H1 (cell line): Measurements from ENCODE around the gene NPTN. TPM values are rescaled to one million over a fixed set of nuclear protein-coding genes. Genes with fewer than 3 reads are reported as not detected.

Experiments
- CTCF ChIA-PET: fragments of 300-600 bp; sonication (Branson Sonifier 250); formaldehyde crosslinking; loops from one replicate; lab custom pipeline; 2021; ENCODE audit not compliant: partially characterized antibody; lab: Charles Lee
- POLR2A ChIA-PET: fragments of 300-600 bp; sonication (Branson Sonifier 250); formaldehyde crosslinking; loops from one replicate; lab custom pipeline; 2021; ENCODE audit warnings: inconsistent platforms; ENCODE audit not compliant: partially characterized antibody; lab: Charles Lee
- DNase-seq, 2 experiments: peaks; one replicate each; pipeline versions ENCODE4 v3.0.0 to v3.0.0-alpha.2; 2010 to 2022; ENCODE audit warnings: low spot score in 2 of 2, low read depth in 1 of 2, mixed read lengths in 1 of 2
- FAIRE-seq: peaks from 2 replicates; lab custom pipeline; 2011; peaks lifted over from hg19 to GRCh38; lab: Jason Lieb, UNC
- H2AFZ ChIP-seq: 2 replicates; pipeline ENCODE4 v1.8.1; 2012; ENCODE audit warnings: low read length, inconsistent platforms
- H2AK5ac ChIP-seq: 2 replicates; pipeline ENCODE4 v1.6.1; 2013; ENCODE audit warnings: low read depth, low read length
- H2BK120ac ChIP-seq: replicated peaks from 2 replicates; pipeline ENCODE3; 2013; ENCODE audit warnings: low read depth, low read length, inconsistent platforms
- H2BK12ac ChIP-seq: 2 replicates; pipeline ENCODE4 v1.6.1; 2013; ENCODE audit warnings: low read depth, low read length
- H2BK15ac ChIP-seq: 2 replicates; pipeline ENCODE4 v1.6.1; 2013; ENCODE audit warnings: low read length
- H2BK20ac ChIP-seq: 2 replicates; pipeline ENCODE4 v1.6.1; 2013; ENCODE audit warnings: low read length
- H2BK5ac ChIP-seq: 2 replicates; pipeline ENCODE4 v1.6.1; 2013; ENCODE audit warnings: low read depth, low read length
- H3K14ac ChIP-seq: 2 replicates; pipeline ENCODE4 v1.6.1; 2013; ENCODE audit warnings: inconsistent platforms; ENCODE audit not compliant: insufficient read length
- H3K18ac ChIP-seq: 2 replicates; pipeline ENCODE4 v1.6.1; 2013; ENCODE audit warnings: low read length; ENCODE audit errors: extremely low read depth
- H3K23ac ChIP-seq: 2 replicates; pipeline ENCODE4 v1.6.1; 2013; ENCODE audit warnings: inconsistent platforms; ENCODE audit not compliant: insufficient read length
- H3K23me2 ChIP-seq: 2 replicates; pipeline ENCODE4 v1.6.1; 2013; ENCODE audit warnings: low read depth, low read length
- H3K27ac ChIP-seq: 2 replicates; pipeline ENCODE4 v1.6.1; 2011; ENCODE audit warnings: low read depth, low read length, inconsistent platforms
- H3K27me3 ChIP-seq, 4 experiments: replicated peaks in 1 of 4; 1 replicate in 1 of 4; 2 replicates in 3 of 4; pipeline versions ENCODE4 v1.6.1 to v1.8.1; 2011 to 2013; ENCODE audit warnings: low read length in 3 of 4, mild to moderate bottlenecking in 3 of 4, inconsistent platforms in 2 of 4, mixed read lengths in 2 of 4, moderate library complexity in 1 of 4; ENCODE audit not compliant: control insufficient read depth in 3 of 4, insufficient read depth in 3 of 4; ENCODE audit errors: extremely low read depth in 1 of 4
- H3K36me3 ChIP-seq, 4 experiments: 2 replicates each; pipeline versions ENCODE4 v1.6.1 to v1.8.1; 2011 to 2013; ENCODE audit warnings: mild to moderate bottlenecking in 4 of 4, low read length in 3 of 4, moderate library complexity in 2 of 4, control low read depth in 1 of 4, inconsistent platforms in 1 of 4; ENCODE audit not compliant: insufficient read depth in 4 of 4, control insufficient read depth in 2 of 4
- H3K4ac ChIP-seq: replicated peaks from 2 replicates; pipeline ENCODE3; 2013; ENCODE audit warnings: low read length, low read depth, mixed read lengths, inconsistent platforms; ENCODE audit not compliant: insufficient read length
- H3K4me1 ChIP-seq, 4 experiments: replicated peaks in 1 of 4; 1 replicate in 1 of 4; 2 replicates in 3 of 4; pipeline versions ENCODE4 v1.6.1 to v1.8.1; 2011 to 2013; ENCODE audit warnings: low read length in 3 of 4, inconsistent platforms in 2 of 4, mixed read lengths in 1 of 4; ENCODE audit not compliant: insufficient read depth in 4 of 4, control insufficient read depth in 3 of 4
- H3K4me2 ChIP-seq, 2 experiments: 2 replicates each; pipeline versions ENCODE4 v1.6.1 to v1.8.1; 2011 to 2013; ENCODE audit warnings: low read depth in 2 of 2, low read length in 2 of 2, control low read depth in 1 of 2, inconsistent platforms in 1 of 2, mild to moderate bottlenecking in 1 of 2; ENCODE audit not compliant: insufficient read depth in 1 of 2
- H3K4me3 ChIP-seq, 4 experiments: fragments of 200-600, 300-600 bp in 1 of 4; sonication (generic), shearing (Covaris generic), sonication (Bioruptor Twin) in 1 of 4; 2 replicates each; pipeline versions ENCODE4 v1.5.1 to v1.8.1; 2011 to 2016; ENCODE audit warnings: low read length in 4 of 4, low read depth in 3 of 4, control low read depth in 2 of 4, inconsistent platforms in 2 of 4, mild to moderate bottlenecking in 2 of 4, mixed read lengths in 1 of 4, moderate library complexity in 1 of 4; ENCODE audit not compliant: insufficient read depth in 2 of 4; ENCODE audit errors: extremely low read depth in 1 of 4
- H3K56ac ChIP-seq: replicated peaks from 2 replicates; pipeline ENCODE3; 2013; ENCODE audit warnings: low read depth, mild to moderate bottlenecking, mixed read lengths, low read length, inconsistent platforms; ENCODE audit not compliant: insufficient read length
- H3K79me1 ChIP-seq: 2 replicates; pipeline ENCODE4 v1.6.1; 2013; ENCODE audit warnings: low read depth, low read length, control low read depth
- H3K79me2 ChIP-seq, 2 experiments: 2 replicates each; pipeline versions ENCODE4 v1.6.1 to v1.8.1; 2012 to 2013; ENCODE audit warnings: low read length in 2 of 2, mild to moderate bottlenecking in 2 of 2, inconsistent platforms in 1 of 2; ENCODE audit not compliant: insufficient read depth in 2 of 2, control insufficient read depth in 1 of 2
- H3K9ac ChIP-seq, 4 experiments: replicated peaks in 1 of 4; 1 replicate in 1 of 4; 2 replicates in 3 of 4; pipeline versions ENCODE4 v1.6.1 to v1.8.1; 2011 to 2013; ENCODE audit warnings: low read depth in 3 of 4, low read length in 3 of 4, control low read depth in 2 of 4, mild to moderate bottlenecking in 2 of 4, moderate library complexity in 2 of 4, inconsistent platforms in 1 of 4; ENCODE audit errors: extremely low read depth in 1 of 4
- H3K9me3 ChIP-seq, 2 experiments: 2 replicates each; pipeline versions ENCODE4 v1.6.1 to v1.8.1; 2012 to 2013; ENCODE audit warnings: mild to moderate bottlenecking in 2 of 2, moderate library complexity in 2 of 2, control low read depth in 1 of 2, inconsistent platforms in 1 of 2, low read depth in 1 of 2, low read length in 1 of 2, mixed read lengths in 1 of 2; ENCODE audit not compliant: insufficient read depth in 2 of 2
- H4K20me1 ChIP-seq, 2 experiments: replicated peaks in 1 of 2; 2 replicates each; pipeline versions ENCODE3 to v1.8.1; 2011 to 2013; ENCODE audit warnings: inconsistent platforms in 2 of 2, low read length in 2 of 2, mild to moderate bottlenecking in 1 of 2; ENCODE audit not compliant: insufficient read depth in 2 of 2, control insufficient read depth in 1 of 2
- H4K5ac ChIP-seq: 2 replicates; pipeline ENCODE4 v1.6.1; 2013; ENCODE audit warnings: low read length, low read depth, mixed read lengths, inconsistent platforms; ENCODE audit not compliant: insufficient read length
- H4K8ac ChIP-seq: 2 replicates; pipeline ENCODE4 v1.8.0; 2013; ENCODE audit warnings: mild to moderate bottlenecking, moderate library complexity, low read length, inconsistent platforms; ENCODE audit not compliant: insufficient read depth; ENCODE audit errors: extremely low read depth
- H4K91ac ChIP-seq: replicated peaks from 2 replicates; pipeline ENCODE3; 2013; ENCODE audit warnings: low read length, mixed read lengths, inconsistent platforms; ENCODE audit not compliant: insufficient read length
- ASH2L ChIP-seq: fragments of 200-600, 300-600 bp; sonication (generic); IDR thresholded peaks from one replicate; pipeline ENCODE4 v1.7.1; 2017; ENCODE audit warnings: low read length
- BACH1 ChIP-seq: IDR thresholded peaks from 2 replicates; pipeline ENCODE4 v1.6.1; 2012; ENCODE audit warnings: low read length, improper control_type of control experiment
- BCL11A ChIP-seq, 2 experiments: IDR thresholded peaks; one replicate each; pipeline ENCODE4 v1.6.1; 2011; ENCODE audit warnings: low read depth in 2 of 2, low read length in 2 of 2, mild to moderate bottlenecking in 2 of 2
- CBX5 ChIP-seq: fragments of 300-800, 300-1000 bp; sonication (generic); IDR thresholded peaks from 2 replicates; pipeline ENCODE4 v1.7.1; 2016; ENCODE audit warnings: antibody characterized with exemption, low read length, low read depth
- CREB1 ChIP-seq: IDR thresholded peaks from 2 replicates; pipeline ENCODE4 v1.6.1; 2012; ENCODE audit warnings: inconsistent platforms
- EGR1 ChIP-seq: IDR thresholded peaks from 2 replicates; pipeline ENCODE4 v1.6.1; 2011; ENCODE audit warnings: low read depth, low read length, borderline replicate concordance
- KDM5A ChIP-seq: fragments of 200-600 bp; IDR thresholded peaks from 2 replicates; pipeline ENCODE4 v1.7.1; 2012; ENCODE audit warnings: mild to moderate bottlenecking, low read length, inconsistent platforms, mixed read lengths
- PHF8 ChIP-seq: fragments of 200-600 bp; sonication (generic); conservative IDR thresholded peaks from 2 replicates; pipeline ENCODE4 v1.7.1; 2012; ENCODE audit warnings: low read depth, mild to moderate bottlenecking, inconsistent platforms, low read length, moderate library complexity
- POLR2AphosphoS5 ChIP-seq: IDR thresholded peaks from 2 replicates; pipeline ENCODE4 v1.6.1; 2011; ENCODE audit warnings: low read depth, low read length
- RBBP5 ChIP-seq: IDR thresholded peaks from 2 replicates; pipeline ENCODE4 v1.7.1; 2012; ENCODE audit warnings: low read depth, mild to moderate bottlenecking, inconsistent platforms, low read length, moderate library complexity, borderline replicate concordance
- RXRA ChIP-seq: IDR thresholded peaks from 2 replicates; pipeline ENCODE4 v1.6.1; 2011; ENCODE audit warnings: low read depth, mild to moderate bottlenecking, low read length, moderate library complexity; ENCODE audit not compliant: insufficient read depth
- SUZ12 ChIP-seq: fragments of 200-600 bp; sonication (generic); IDR thresholded peaks from 2 replicates; pipeline ENCODE4 v1.6.1; 2012; ENCODE audit warnings: mild to moderate bottlenecking, inconsistent platforms, low read length, moderate library complexity, mixed read lengths
- WGBS, 2 experiments: shearing (Covaris generic) in 1 of 2; methylation state at CpG; one replicate each; pipeline versions ENCODE4 v1.1.6 to v1.1.7; 2013 to 2015; ENCODE audit warnings: low lambda C conversion rate in 2 of 2, mixed read lengths in 2 of 2, inconsistent platforms in 1 of 2, low coverage in 1 of 2, missing lambda C conversion rate in 1 of 2; ENCODE audit not compliant: insufficient replicate concordance in 2 of 2, insufficient coverage in 1 of 2, insufficient read length in 1 of 2; ENCODE audit errors: extremely low coverage in 1 of 2, missing lambda C conversion rate in 1 of 2; 5-methylcytosine and 5-hydroxymethylcytosine counted together
- polyA plus RNA-seq, 7 experiments: library from polyadenylated mRNA; depleted of rRNA in 3 of 7; stranded (reverse) in 5 of 7; unstranded in 2 of 7; fragments of >200 nt in 5 of 7; fragments of 200-250 nt in 2 of 7; gene quantifications; 1 replicate in 5 of 7; 2 replicates in 1 of 7; 4 replicates in 1 of 7; pipeline versions ENCODE4 v1.2.1 to v1.2.3, GENCODE V29; 2011 to 2013; ENCODE audit warnings: missing spikeins in 2 of 7, mixed read lengths in 2 of 7
- total RNA-seq: library from RNA; stranded (reverse); fragmentation: NEBNext Ultra II Directional; extraction: Animal tissue kit (Norgen Biotek cat#: 25700); gene quantifications from 2 replicates; pipeline ENCODE4 v1.2.1, GENCODE V29; 2021
- TF ChIP-seq, protein P1 (sequence below): IDR thresholded peaks from 2 replicates; pipeline ENCODE4 v1.6.1; 2011; ENCODE audit warnings: low read depth, mild to moderate bottlenecking, low read length; ENCODE audit not compliant: insufficient read depth

Gene NPTN
- total and polyA plus RNA-seq, 2 of the 8 experiments (the other 6 are each of a cell fraction or from before 2014, with no cell fraction given), result 67.0 to 113 TPM

DNA sequence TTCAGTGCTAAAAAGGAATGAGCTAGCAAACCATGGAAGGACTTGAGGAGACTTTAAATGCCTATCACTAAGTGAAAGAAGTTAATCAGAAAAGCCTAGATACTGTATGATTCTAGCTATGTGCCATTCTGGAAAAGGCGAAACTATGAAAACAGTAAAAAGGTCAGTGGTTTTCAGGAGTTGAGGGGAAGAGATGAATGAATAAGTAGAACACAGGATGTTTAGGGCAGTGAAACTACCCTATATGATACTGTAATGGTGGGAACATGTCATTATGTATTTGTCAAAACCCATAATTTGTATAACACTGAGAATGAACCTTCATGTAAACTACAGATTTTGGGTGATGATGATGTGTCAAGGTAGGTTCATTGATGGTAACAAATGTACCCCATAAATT, 41.4 kb upstream of the NPTN start:
- Histone ChIP-seq H4K5ac (no peak overlapping the region), H4K20me1 (no peaks in the 10 kb centered on the region), H2BK5ac (no peak overlapping the region), H2BK20ac (no peak overlapping the region), H3K9me3 (no peaks in the 10 kb centered on the region), H3K4ac (no peak overlapping the region), H2AFZ (no peak overlapping the region), H2BK15ac (no peak overlapping the region), H4K8ac (no peak overlapping the region), H3K79me1 (no peaks in the 10 kb centered on the region), H2BK120ac (no peak overlapping the region), H3K56ac (no peak overlapping the region), H3K23me2 (no peaks in the 10 kb centered on the region), H3K4me1 (no peaks in the 10 kb centered on the region; a peak in 1 of 7 replicates), H2BK12ac (no peak overlapping the region), H3K4me3 (no peak overlapping the region), H3K4me2 (no peak overlapping the region), H3K18ac (no peak overlapping the region), H3K27me3 (no peaks in the 10 kb centered on the region; a peak in 1 of 7 replicates), H3K9ac (no peak overlapping the region), H2AK5ac (no peak overlapping the region), H3K23ac (no peak overlapping the region), H3K14ac (no peak overlapping the region), H3K27ac (no peak overlapping the region), H3K36me3 (no peaks in the 10 kb centered on the region), H3K79me2 (no peaks in the 10 kb centered on the region), H4K91ac (no peak overlapping the region)
- POLR2A ChIA-PET, result interaction anchor here (1.2 kb wide), 1 partner anchor 13 kb away, joined by 3 read pairs; no protein-coding TSS in a partner anchor
- DNase-seq (no peak), FAIRE-seq (no peak)
- 96% methylated on average over 1 of the region's 1 CpG; no CpG with 5 or more reads in 1 of the 2 experiments for WGBS, 2 experiments
- CTCF ChIA-PET, result interaction anchor here (1.0 to 2.1 kb wide), 2 partner anchors 9 to 38 kb away, joined by 5 to 9 read pairs; no protein-coding TSS in a partner anchor
- TF ChIP-seq, protein P1, sequence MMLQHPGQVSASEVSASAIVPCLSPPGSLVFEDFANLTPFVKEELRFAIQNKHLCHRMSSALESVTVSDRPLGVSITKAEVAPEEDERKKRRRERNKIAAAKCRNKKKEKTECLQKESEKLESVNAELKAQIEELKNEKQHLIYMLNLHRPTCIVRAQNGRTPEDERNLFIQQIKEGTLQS, result no peak
- TF ChIP-seq PHF8, result no peak
- no peak for TF ChIP-seq KDM5A
- no peak for TF ChIP-seq ASH2L
- no peak for TF ChIP-seq SUZ12
- TF ChIP-seq CREB1, result no peak
- no peak for TF ChIP-seq BCL11A (IDR thresholded peaks at IDR 0.05; ENCODE audit: low read depth in 2 of 2, low read length in 2 of 2)
- no peak for TF ChIP-seq EGR1
- no peak for TF ChIP-seq RXRA
- TF ChIP-seq POLR2AphosphoS5, result no peak
- no peak for TF ChIP-seq CBX5
- TF ChIP-seq BACH1, result no peak
- TF ChIP-seq RBBP5, result no peak
